Activated naive CD4-positive, alpha-beta T cell treated with anti-CD3 and anti-CD28 coated beads, Interleukin-2, amount 50 U/mL, for 24 hours (primary cell): Measurements from ENCODE around the gene NUTM2B.
"Not testable (repeated sequence)": the region's sequence is repeated elsewhere in the genome, so short reads cannot be mapped to it uniquely, and the experiment has no call there.

ENCODE experiments used
- H3K27ac Mint-ChIP-seq: one replicate; pipeline ENCODE4 v1.8.0; 2021; ENCODE audit warnings: mild to moderate bottlenecking, mixed read lengths
- H3K27me3 Mint-ChIP-seq: one replicate; pipeline ENCODE4 v1.8.0; 2021; ENCODE audit warnings: mixed read lengths
- H3K36me3 Mint-ChIP-seq: one replicate; pipeline ENCODE4 v1.8.0; 2021; ENCODE audit warnings: mixed read lengths
- H3K4me1 Mint-ChIP-seq: one replicate; pipeline ENCODE4 v1.8.0; 2021; ENCODE audit warnings: mixed read lengths
- H3K4me3 Mint-ChIP-seq: one replicate; pipeline ENCODE4 v1.8.0; 2021; ENCODE audit warnings: mild to moderate bottlenecking, mixed read lengths
- H3K9me3 Mint-ChIP-seq: one replicate; pipeline ENCODE4 v1.8.0; 2021; ENCODE audit warnings: mixed read lengths

NUTM2B gene

GRCh38 chr10:79702927-79703326 lies at the start of gene NUTM2B:
NUTM2B (plus strand) TSS chr10:79703227; CDS start chr10:79703610, 383 bp downstream.
- H3K4me3 Mint-ChIP-seq, H3K27ac Mint-ChIP-seq, H3K27me3 Mint-ChIP-seq, H3K36me3 Mint-ChIP-seq, H3K4me1 Mint-ChIP-seq, H3K9me3 Mint-ChIP-seq: not testable (repeated sequence)

GRCh38 chr10:79663287-79663686 lies 39.7 kb upstream of the NUTM2B start:
- not testable (repeated sequence) for H3K9me3 Mint-ChIP-seq, H3K27ac Mint-ChIP-seq, H3K36me3 Mint-ChIP-seq, H3K27me3 Mint-ChIP-seq, H3K4me1 Mint-ChIP-seq, H3K4me3 Mint-ChIP-seq

DNA sequence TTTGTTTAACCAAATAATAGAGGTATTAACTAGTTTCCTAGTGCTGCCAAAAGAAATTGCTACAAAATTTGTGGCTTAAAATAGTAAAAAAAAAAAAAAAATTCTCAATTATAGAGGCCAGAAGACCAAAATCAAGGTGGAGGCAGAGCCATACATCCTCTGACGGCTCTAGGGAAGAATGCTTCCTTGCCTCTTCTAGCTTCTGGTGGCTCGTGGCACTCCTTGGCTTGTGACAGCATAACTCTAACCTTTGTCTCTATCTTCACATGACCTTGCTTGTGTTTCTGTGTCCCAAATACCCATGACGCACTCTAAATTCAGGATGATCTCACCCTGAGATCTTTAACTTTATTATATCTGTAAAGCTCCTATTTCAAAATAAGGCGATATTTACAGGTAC lies 38.3 kb upstream of the NUTM2B start:
- not testable (repeated sequence) for H3K27ac Mint-ChIP-seq, H3K4me3 Mint-ChIP-seq, H3K9me3 Mint-ChIP-seq

GRCh38 chr10:79669248-79669788 lies 33.7 kb upstream of the NUTM2B start:
- H3K27me3 Mint-ChIP-seq, H3K36me3 Mint-ChIP-seq, H3K4me1 Mint-ChIP-seq: not testable (repeated sequence)

More for the DNA sequence above, 38.3 kb upstream of the NUTM2B start:
- H3K27me3 Mint-ChIP-seq, H3K4me1 Mint-ChIP-seq, H3K36me3 Mint-ChIP-seq: not testable (repeated sequence)

GRCh38 chr10:79674878-79675277 lies 28.1 kb upstream of the NUTM2B start:
- not testable (repeated sequence) for H3K36me3 Mint-ChIP-seq, H3K27ac Mint-ChIP-seq, H3K9me3 Mint-ChIP-seq, H3K4me3 Mint-ChIP-seq, H3K4me1 Mint-ChIP-seq, H3K27me3 Mint-ChIP-seq

More at GRCh38 chr10:79669248-79669788, 33.7 kb upstream of the NUTM2B start:
- H3K9me3 Mint-ChIP-seq, H3K27ac Mint-ChIP-seq, H3K4me3 Mint-ChIP-seq: not testable (repeated sequence)

DNA sequence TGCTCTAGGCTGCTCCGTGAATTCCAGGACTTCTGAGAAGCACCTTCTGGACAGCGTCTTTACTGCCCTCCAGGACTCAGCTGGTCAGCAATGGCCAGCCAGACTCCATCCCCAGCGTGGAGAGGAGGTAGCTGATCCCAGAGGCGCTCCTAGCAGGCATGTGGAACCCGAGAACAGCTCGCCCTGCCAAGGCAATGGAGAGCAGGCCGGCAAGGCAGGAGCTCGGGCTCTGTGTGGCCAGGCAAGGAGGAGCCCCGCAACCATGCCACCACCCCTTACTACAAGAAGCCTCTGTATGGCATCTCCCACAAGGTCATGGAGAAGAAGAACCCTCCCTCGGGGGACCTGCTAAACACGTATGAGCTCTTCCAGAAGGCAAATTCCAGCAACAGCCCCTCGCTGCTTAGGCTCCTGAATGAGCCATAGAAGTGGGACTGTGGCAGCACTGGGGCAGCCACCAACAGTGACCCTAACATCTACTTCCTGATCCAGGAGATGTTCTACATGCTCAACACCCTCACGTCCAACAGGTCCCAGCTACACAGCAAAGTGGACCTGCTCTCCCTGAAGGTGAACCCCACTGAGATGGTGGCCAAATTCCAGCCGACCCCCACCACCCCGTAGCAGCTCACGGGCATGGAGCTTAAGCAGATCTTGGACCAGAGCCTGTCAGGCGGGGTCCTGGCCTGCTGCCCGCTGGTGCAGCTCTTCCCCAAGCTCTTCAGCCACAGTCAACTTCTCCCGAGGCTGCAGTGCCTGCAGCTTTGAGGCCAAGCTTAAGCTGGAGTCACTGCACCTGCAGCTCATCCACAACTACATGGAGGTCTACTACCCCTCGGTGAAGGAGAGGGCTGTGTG lies 19.8 kb upstream of the NUTM2B start:
- not testable (repeated sequence) for H3K36me3 Mint-ChIP-seq, H3K9me3 Mint-ChIP-seq, H3K27me3 Mint-ChIP-seq, H3K4me3 Mint-ChIP-seq, H3K4me1 Mint-ChIP-seq, H3K27ac Mint-ChIP-seq

DNA sequence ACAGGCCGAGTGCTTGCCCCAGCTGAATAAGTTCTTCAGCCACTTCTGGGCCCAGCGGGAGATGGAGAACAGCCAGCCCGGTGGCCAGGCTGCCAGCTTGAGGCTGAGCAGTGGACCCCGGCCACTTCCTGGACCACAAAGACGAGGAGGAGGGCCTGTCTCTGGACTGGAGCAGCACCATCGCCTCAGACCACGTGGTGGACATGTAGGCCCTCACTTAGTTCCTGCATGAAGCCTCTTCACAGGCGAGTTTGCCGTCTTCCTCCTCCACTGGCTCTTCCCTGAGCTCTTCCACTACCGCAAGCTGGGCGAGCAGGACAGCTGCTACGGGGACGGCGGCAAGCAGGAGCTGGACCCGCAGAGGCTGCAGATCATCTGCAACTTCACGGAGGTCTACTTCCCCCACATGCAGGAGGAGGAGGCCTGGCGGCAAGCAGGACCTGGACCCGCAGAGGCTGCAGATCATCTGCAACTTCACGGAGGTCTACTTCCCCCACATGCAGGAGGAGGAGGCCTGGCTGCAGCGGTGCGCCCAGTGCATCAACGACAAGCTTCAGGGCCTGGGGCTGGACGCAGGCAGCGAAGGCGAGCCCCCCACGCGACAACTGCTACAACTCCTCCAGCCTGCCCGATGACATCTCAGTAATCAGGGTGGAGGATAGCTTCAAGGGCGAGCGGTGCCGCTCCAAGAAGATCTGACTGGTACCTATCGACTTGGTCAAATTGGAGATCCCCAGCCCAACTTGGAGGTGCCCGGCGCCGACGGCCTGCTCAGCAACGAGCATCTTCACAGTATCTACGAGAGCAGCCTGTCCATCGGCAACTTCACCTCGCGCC lies 18.9 kb upstream of the NUTM2B start:
- H3K36me3 Mint-ChIP-seq, H3K9me3 Mint-ChIP-seq, H3K27me3 Mint-ChIP-seq, H3K4me3 Mint-ChIP-seq, H3K4me1 Mint-ChIP-seq, H3K27ac Mint-ChIP-seq: not testable (repeated sequence)

GRCh38 chr10:79685044-79685685 lies 17.9 kb upstream of the NUTM2B start:
- H3K4me1 Mint-ChIP-seq, H3K27me3 Mint-ChIP-seq: not testable (repeated sequence)

GRCh38 chr10:79686595-79686994 lies 16.4 kb upstream of the NUTM2B start:
- not testable (repeated sequence) for H3K4me3 Mint-ChIP-seq, H3K27me3 Mint-ChIP-seq, H3K4me1 Mint-ChIP-seq, H3K9me3 Mint-ChIP-seq, H3K36me3 Mint-ChIP-seq, H3K27ac Mint-ChIP-seq

More at GRCh38 chr10:79685044-79685685, 17.9 kb upstream of the NUTM2B start:
- not testable (repeated sequence) for H3K36me3 Mint-ChIP-seq, H3K9me3 Mint-ChIP-seq, H3K4me3 Mint-ChIP-seq, H3K27ac Mint-ChIP-seq

GRCh38 chr10:79687406-79688150 lies 15.4 kb upstream of the NUTM2B start:
- H3K4me1 Mint-ChIP-seq, H3K36me3 Mint-ChIP-seq, H3K27ac Mint-ChIP-seq, H3K27me3 Mint-ChIP-seq, H3K4me3 Mint-ChIP-seq, H3K9me3 Mint-ChIP-seq: not testable (repeated sequence)

DNA sequence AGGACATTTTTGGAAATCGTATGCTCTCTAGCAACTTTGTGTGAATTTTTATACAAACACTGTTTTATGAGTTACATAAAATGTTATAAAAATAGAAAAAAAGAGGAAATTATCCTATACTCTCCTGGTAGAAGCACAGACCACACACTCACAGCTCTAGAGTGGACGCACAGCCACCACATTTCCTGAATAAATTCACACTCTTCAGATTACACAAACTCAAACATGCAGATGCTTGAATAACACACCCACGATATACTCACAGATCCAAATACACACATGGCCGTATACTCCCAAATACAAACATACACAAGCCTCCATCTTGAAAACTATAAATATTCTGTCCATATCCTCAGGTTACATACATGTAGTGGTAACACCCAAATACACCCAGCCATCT lies 14.2 kb upstream of the NUTM2B start:
- not testable (repeated sequence) for H3K27me3 Mint-ChIP-seq, H3K4me3 Mint-ChIP-seq, H3K27ac Mint-ChIP-seq, H3K4me1 Mint-ChIP-seq, H3K36me3 Mint-ChIP-seq, H3K9me3 Mint-ChIP-seq

DNA sequence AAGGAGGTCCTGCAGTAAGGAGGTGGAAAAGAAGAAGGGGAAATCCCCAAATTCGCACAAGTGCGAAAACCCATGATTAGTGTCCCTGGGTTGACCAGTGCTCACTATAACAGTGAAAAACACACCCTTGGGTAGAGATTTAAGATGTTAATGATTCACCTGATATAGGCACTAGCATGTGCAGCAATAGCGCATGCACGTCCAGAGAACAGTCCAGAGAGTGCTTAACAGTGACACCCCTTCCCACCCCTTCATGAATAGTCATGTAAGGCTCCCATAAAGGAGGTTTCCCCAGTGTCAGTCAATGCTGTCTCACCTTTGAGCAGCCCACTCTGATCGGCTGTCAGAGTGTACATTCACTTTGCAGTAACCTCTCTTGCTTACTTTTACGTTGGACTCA lies 6.4 kb upstream of the NUTM2B start:
- H3K27ac Mint-ChIP-seq, H3K36me3 Mint-ChIP-seq, H3K4me3 Mint-ChIP-seq, H3K9me3 Mint-ChIP-seq, H3K4me1 Mint-ChIP-seq, H3K27me3 Mint-ChIP-seq: not testable (repeated sequence)

DNA sequence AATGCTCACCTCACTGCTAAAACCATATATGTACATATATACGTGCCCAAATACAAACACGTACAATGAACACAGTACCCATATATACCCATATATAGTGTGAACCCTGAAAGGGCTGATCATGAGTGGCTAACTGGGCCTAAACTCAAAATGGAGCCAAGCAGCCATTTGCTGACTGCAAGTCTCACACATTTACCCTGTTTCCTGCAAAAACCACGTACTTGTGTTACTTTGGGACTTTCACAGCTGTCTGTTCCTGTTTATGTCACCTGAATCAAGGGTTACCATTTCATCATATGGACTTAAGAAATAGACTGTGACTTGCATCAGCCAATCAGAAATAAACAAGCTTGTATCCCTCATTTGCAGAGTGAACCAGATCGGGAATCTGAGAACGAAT lies 5.9 kb upstream of the NUTM2B start:
- not testable (repeated sequence) for H3K27ac Mint-ChIP-seq, H3K36me3 Mint-ChIP-seq, H3K4me1 Mint-ChIP-seq, H3K4me3 Mint-ChIP-seq, H3K27me3 Mint-ChIP-seq, H3K9me3 Mint-ChIP-seq

GRCh38 chr10:79700381-79700944 lies 2.6 kb upstream of the NUTM2B start:
- H3K4me1 Mint-ChIP-seq, H3K36me3 Mint-ChIP-seq, H3K27ac Mint-ChIP-seq, H3K9me3 Mint-ChIP-seq, H3K4me3 Mint-ChIP-seq, H3K27me3 Mint-ChIP-seq: not testable (repeated sequence)

DNA sequence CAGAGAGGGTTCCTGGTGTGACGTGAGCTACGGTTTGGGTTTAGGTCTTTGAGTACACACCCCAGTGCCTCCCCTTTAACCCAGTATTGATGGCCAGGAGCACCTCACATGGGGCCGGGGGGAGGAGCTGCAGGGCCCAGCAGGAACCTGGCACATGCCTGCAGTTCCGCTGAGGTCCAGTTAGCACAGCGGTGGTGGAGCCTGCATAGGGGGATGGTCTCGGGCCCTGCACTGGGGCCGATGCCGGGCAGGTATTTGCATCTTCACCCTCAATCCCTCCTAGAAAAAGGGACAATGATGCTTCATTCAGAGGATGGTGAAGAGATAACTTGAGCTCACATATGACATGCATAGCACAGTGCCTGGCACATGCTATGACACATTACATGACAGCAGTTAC lies 4.0 kb downstream of the NUTM2B start:
- H3K27me3 Mint-ChIP-seq, H3K4me3 Mint-ChIP-seq, H3K27ac Mint-ChIP-seq: not testable (repeated sequence)

More for the DNA sequence above, 4.0 kb downstream of the NUTM2B start:
- H3K36me3 Mint-ChIP-seq, H3K4me1 Mint-ChIP-seq, H3K9me3 Mint-ChIP-seq: not testable (repeated sequence)
